ENCODE results near the gene PEDS1. TPM values are rescaled to one million over a fixed set of nuclear protein-coding genes. Genes with fewer than 3 reads are reported as not detected.

Gene PEDS1
- total and polyA plus RNA-seq, 2 of the 8 experiments (the other 6 are each of a cell fraction or from before 2014, with no cell fraction given): 28.9 to 75.9 TPM

DNA sequence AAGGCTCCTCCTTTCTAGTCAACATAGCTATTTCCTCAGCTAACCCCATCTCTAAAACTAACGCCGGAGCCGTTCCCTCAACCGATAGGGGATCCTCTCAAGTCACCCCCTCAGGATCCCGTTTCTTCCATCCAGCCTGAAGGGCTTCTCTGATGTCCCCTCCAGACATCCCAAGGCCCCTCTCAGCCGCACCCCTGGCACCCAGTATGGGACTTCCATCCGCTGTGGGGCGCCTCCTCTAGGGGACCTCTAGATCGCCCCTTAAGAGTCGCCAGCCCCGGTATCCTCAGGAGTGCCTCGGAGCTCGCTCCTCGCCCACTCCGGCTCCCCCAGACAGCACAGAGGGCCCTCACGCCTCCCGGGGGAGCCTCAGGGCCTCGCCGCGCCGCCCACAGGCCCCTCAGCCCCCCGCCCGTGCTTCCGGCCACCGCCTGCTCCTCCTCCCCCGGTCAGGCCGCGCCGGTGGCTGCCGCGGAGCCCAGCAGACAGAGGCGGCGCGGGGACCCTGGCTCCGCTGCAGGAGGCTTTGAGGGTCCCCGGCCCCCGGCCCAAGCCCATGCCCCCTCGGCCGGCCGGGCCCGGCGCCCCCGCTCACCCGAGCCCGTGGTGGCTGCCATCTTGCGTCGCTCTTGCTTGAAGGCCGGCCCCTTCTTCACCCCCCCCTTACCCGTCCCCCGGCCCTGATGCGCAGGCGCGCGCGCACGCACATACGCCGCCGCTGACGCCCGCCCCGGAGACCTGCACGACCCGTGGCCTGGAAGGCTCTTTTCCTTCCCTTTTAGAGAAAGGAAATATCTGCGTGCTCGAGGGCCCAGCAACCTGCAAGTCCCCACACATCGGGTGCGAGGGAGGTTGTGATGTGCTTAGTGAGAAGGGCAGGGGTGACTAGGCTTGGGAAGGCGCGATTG is 40.8 kb downstream of the PEDS1 start, which contains the start of gene UBE2V1 (continued):
- peak; percentile 90; the same call in 1 of the 2 replicates for TF ChIP-seq RBBP5 (IDR thresholded peaks at IDR 0.05; ENCODE audit: borderline replicate concordance, low read depth, low read length)
- TF ChIP-seq KDM4A (IDR thresholded peaks at IDR 0.05; ENCODE audit: low read depth, low read length, severe bottlenecking): peak; percentile 62
- peak; percentile 51; the same call in 1 of the 2 replicates for TF ChIP-seq TBP (IDR thresholded peaks at IDR 0.05; ENCODE audit: low read depth, low read length)
- peak; percentile 78 for TF ChIP-seq TAF1 (IDR thresholded peaks at IDR 0.05; ENCODE audit: low read depth, low read length)
- peak in 1 of 2 experiments; percentile 17; a peak in 2 of 4 replicates for TF ChIP-seq SIN3A (conservative IDR thresholded peaks at IDR 0.05 in 1 of 2, IDR thresholded peaks at IDR 0.05 in 1 of 2; ENCODE audit: low read depth in 1 of 2, low read length in 2 of 2)
- TF ChIP-seq, protein P1, sequence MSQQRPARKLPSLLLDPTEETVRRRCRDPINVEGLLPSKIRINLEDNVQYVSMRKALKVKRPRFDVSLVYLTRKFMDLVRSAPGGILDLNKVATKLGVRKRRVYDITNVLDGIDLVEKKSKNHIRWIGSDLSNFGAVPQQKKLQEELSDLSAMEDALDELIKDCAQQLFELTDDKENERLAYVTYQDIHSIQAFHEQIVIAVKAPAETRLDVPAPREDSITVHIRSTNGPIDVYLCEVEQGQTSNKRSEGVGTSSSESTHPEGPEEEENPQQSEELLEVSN (IDR thresholded peaks at IDR 0.05): 0 out of 2 replicates have a peak, but pooled peaks have one; percentile 38
- TF ChIP-seq NRF1 (IDR thresholded peaks at IDR 0.05; ENCODE audit: low read depth, low read length): peak; percentile 81
- peak; percentile 71 for TF ChIP-seq POLR2AphosphoS5 (IDR thresholded peaks at IDR 0.05; ENCODE audit: low read depth, low read length)
- no peak for TF ChIP-seq CTBP2 (IDR thresholded peaks at IDR 0.05; ENCODE audit: borderline replicate concordance, insufficient read depth, insufficient read length, low read length)
